ENCODE data around the gene FAM13B. TPM values are rescaled to one million over a fixed set of nuclear protein-coding genes. Genes with fewer than 3 reads are reported as not detected.
A peak's percentile ranks its signal among the peaks of the same experiment; 100 is the strongest.

Gene FAM13B
- polyA plus RNA-seq, 3 donors, result 11.5 to 17.0 (median 12.9) TPM

- 100% methylated on average over 1 of the region's 2 CpGs for WGBS (ENCODE audit: insufficient coverage)
- Histone ChIP-seq H3K36me3 (replicated peaks in 1 of 2; ENCODE audit: control insufficient read depth in 1 of 2, insufficient read depth in 2 of 2, low read length in 2 of 2) (peaks cover 12 to 41% of the 10 kb centered on the region in 2 donors), H3K4me3 (replicated peaks in 1 of 3; ENCODE audit: low read depth in 2 of 3, low read length in 3 of 3) (no peak overlapping the region), H4K20me1 (ENCODE audit: insufficient read depth, low read length) (peaks cover 79% of the 10 kb centered on the region), H3K9ac (ENCODE audit: insufficient read depth, low read length, poor library complexity, severe bottlenecking) (no peak overlapping the region), H3K4me1 (ENCODE audit: control insufficient read depth in 1 of 2, insufficient read depth in 2 of 2, low read length in 2 of 2) (peaks cover 15 to 39% of the 10 kb centered on the region in 2 donors), H3K79me2 (ENCODE audit: insufficient read depth, low read length) (peaks cover 74% of the 10 kb centered on the region), H2AFZ (ENCODE audit: insufficient read depth, low read depth, low read length, poor library complexity, severe bottlenecking) (no peak overlapping the region), H3K27ac (ENCODE audit: low read depth in 1 of 2, low read length in 2 of 2) (peak overlapping the region in 1 of 2 donors; percentile 20), H3K4me2 (replicated peaks; ENCODE audit: extremely low read depth, low read length, poor library complexity, severe bottlenecking) (peak overlapping the region; percentile 38), H3K9me3 (replicated peaks in 1 of 2; ENCODE audit: control insufficient read depth in 1 of 2, insufficient read depth in 1 of 2, low read length in 2 of 2) (peaks cover 4 to 7% of the 10 kb centered on the region in 2 donors), H3K27me3 (ENCODE audit: control insufficient read depth in 2 of 2, insufficient read depth in 2 of 2, low read length in 2 of 2) (no peaks in the 10 kb centered on the region)
- Mint-ChIP-seq H3K27me3 (ENCODE audit: low read depth in 3 of 3) (peaks cover 0 to under 1% (median 0%) of the 10 kb centered on the region in 3 donors), H3K4me3 (no peak overlapping the region), H3K27ac (peak overlapping the region in 6 of 7 donors; percentile 11 to 85 (median 54)), H3K4me1 (peaks cover 34% of the 10 kb centered on the region), H3K9me3 (peaks cover 7 to 17% (median 10%) of the 10 kb centered on the region in 7 donors), H3K36me3 (peaks cover 31 to 49% of the 10 kb centered on the region in 2 donors)
- TF ChIP-seq, protein P1, sequence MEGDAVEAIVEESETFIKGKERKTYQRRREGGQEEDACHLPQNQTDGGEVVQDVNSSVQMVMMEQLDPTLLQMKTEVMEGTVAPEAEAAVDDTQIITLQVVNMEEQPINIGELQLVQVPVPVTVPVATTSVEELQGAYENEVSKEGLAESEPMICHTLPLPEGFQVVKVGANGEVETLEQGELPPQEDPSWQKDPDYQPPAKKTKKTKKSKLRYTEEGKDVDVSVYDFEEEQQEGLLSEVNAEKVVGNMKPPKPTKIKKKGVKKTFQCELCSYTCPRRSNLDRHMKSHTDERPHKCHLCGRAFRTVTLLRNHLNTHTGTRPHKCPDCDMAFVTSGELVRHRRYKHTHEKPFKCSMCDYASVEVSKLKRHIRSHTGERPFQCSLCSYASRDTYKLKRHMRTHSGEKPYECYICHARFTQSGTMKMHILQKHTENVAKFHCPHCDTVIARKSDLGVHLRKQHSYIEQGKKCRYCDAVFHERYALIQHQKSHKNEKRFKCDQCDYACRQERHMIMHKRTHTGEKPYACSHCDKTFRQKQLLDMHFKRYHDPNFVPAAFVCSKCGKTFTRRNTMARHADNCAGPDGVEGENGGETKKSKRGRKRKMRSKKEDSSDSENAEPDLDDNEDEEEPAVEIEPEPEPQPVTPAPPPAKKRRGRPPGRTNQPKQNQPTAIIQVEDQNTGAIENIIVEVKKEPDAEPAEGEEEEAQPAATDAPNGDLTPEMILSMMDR (IDR thresholded peaks at IDR 0.05), result no peak
- no peak for DNase-seq
- intact Hi-C loops (cut with micrococcal nuclease), result no loop called here
Measured at GRCh38 chr5:137994556-137994955, 38.3 kb downstream of the FAM13B start.

DNA sequence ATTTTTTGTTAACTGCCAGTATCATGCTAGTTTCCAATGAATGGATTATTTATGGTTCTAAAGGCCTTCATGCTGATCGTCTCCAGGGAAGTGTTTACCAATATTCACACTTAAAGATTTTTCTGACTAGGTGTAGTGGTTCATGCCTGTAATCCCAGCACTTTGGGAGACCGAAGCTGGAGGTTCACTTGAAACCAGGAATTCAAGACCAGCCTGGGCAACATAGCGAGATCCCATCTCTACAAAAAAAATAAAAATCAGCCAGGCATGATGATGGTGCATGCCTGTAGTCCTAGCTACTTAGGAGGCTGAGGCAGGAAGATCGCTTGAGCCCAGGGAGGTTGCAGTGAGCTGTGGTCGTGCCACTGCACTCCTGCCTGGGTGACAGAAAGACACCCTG lies 43.5 kb downstream of the FAM13B start:
- H3K27ac ChIP-seq (ENCODE audit: low read depth in 1 of 2, low read length in 2 of 2), result no peak overlapping the region
- H3K27me3 Mint-ChIP-seq (ENCODE audit: low read depth in 3 of 3), result peaks cover 0 to 1% (median 0%) of the 10 kb centered on the region in 3 donors
- TF ChIP-seq, protein P1 (IDR thresholded peaks at IDR 0.05), result no peak
- WGBS (ENCODE audit: insufficient coverage), result no CpG with 5 or more reads among the region's 5 CpGs
- peaks cover 43% of the 10 kb centered on the region for H4K20me1 ChIP-seq (ENCODE audit: insufficient read depth, low read length)
- peaks cover 72% of the 10 kb centered on the region for H3K79me2 ChIP-seq (ENCODE audit: insufficient read depth, low read length)
- H3K27me3 ChIP-seq (ENCODE audit: control insufficient read depth in 2 of 2, insufficient read depth in 2 of 2, low read length in 2 of 2), result no peaks in the 10 kb centered on the region
- DNase-seq, result no peak
- no peaks in the 10 kb centered on the region for H3K9me3 ChIP-seq (replicated peaks in 1 of 2; ENCODE audit: control insufficient read depth in 1 of 2, insufficient read depth in 1 of 2, low read length in 2 of 2)
- no peak overlapping the region for H3K4me3 Mint-ChIP-seq
- peaks cover 44 to 60% of the 10 kb centered on the region in 2 donors for H3K36me3 Mint-ChIP-seq
- H3K9ac ChIP-seq (ENCODE audit: insufficient read depth, low read length, poor library complexity, severe bottlenecking), result no peak overlapping the region
- H3K4me1 Mint-ChIP-seq, result peaks cover under 1% of the 10 kb centered on the region
- intact Hi-C loops (cut with micrococcal nuclease), result no loop called here
- H3K36me3 ChIP-seq (replicated peaks in 1 of 2; ENCODE audit: control insufficient read depth in 1 of 2, insufficient read depth in 2 of 2, low read length in 2 of 2), result peaks cover 25 to 68% of the 10 kb centered on the region in 2 donors
- H3K4me1 ChIP-seq (ENCODE audit: control insufficient read depth in 1 of 2, insufficient read depth in 2 of 2, low read length in 2 of 2), result peaks cover 0 to 3% of the 10 kb centered on the region in 2 donors
- no peaks in the 10 kb centered on the region for H3K9me3 Mint-ChIP-seq
- no peak overlapping the region for H3K4me2 ChIP-seq (replicated peaks; ENCODE audit: extremely low read depth, low read length, poor library complexity, severe bottlenecking)
- no peak overlapping the region for H2AFZ ChIP-seq (ENCODE audit: insufficient read depth, low read depth, low read length, poor library complexity, severe bottlenecking)
- H3K4me3 ChIP-seq (replicated peaks in 1 of 3; ENCODE audit: low read depth in 2 of 3, low read length in 3 of 3), result no peak overlapping the region
- H3K27ac Mint-ChIP-seq, result peak overlapping the region in 2 of 7 donors; percentile 1 to 37
